Fibroblast of lung (primary cell): Measurements from ENCODE around the gene ARL4A.

Source experiments
- CTCF ChIP-seq, 2 donors: IDR thresholded peaks in 1 of 2; conservative IDR thresholded peaks in 1 of 2; 1 replicate in 1 of 2; 2 replicates in 1 of 2; pipeline ENCODE4 v1.5.1; 2011 to 2012; ENCODE audit warnings: low read length in 2 of 2, control low read depth in 1 of 2, inconsistent platforms in 1 of 2, low read depth in 1 of 2, mild to moderate bottlenecking in 1 of 2
- EZH2 ChIP-seq: IDR thresholded peaks from 2 replicates; pipeline ENCODE4 v1.5.1; 2012; ENCODE audit warnings: low read length, control low read depth, mild to moderate bottlenecking; ENCODE audit errors: missing control alignments

GRCh38 chr7:12728192-12728538, 40.7 kb downstream of the ARL4A start:
- no peak for TF ChIP-seq CTCF (conservative IDR thresholded peaks at IDR 0.05 in 1 of 2, IDR thresholded peaks at IDR 0.05 in 1 of 2; ENCODE audit: low read depth in 1 of 2, low read length in 2 of 2)
- no peak for TF ChIP-seq EZH2
